HL-60 (cell line): ENCODE data around the gene GTF2H1.

ENCODE experiments used
- DNase-seq, 2 experiments: peaks; one replicate each; pipeline ENCODE4 v3.0.0-alpha.2; 2010 to 2020; ENCODE audit warnings: low read depth in 1 of 2, low spot score in 1 of 2
- H3K27ac ChIP-seq: fragments of 250-450 bp; sonication (Bioruptor Pico); replicated peaks from 2 replicates; pipeline ENCODE4 v1.5.1; 2020; ENCODE audit warnings: mild to moderate bottlenecking, moderate library complexity
- H3K27me3 ChIP-seq: fragments of 250-450 bp; sonication (Bioruptor Pico); 2 replicates; pipeline ENCODE4 v1.5.1; 2021; ENCODE audit warnings: mild to moderate bottlenecking, moderate library complexity; ENCODE audit not compliant: insufficient read depth, poor library complexity, severe bottlenecking
- H3K4me3 ChIP-seq: replicated peaks from 2 replicates; pipeline ENCODE4 v1.5.1; 2011; ENCODE audit warnings: mild to moderate bottlenecking, control low read depth, low read length; ENCODE audit not compliant: insufficient read depth
- GABPA ChIP-seq: IDR thresholded peaks from 2 replicates; pipeline ENCODE4 v1.6.1; 2012; ENCODE audit warnings: low read depth
- POLR2AphosphoS5 ChIP-seq: IDR thresholded peaks from 2 replicates; pipeline ENCODE4 v1.6.1; 2012; ENCODE audit warnings: low read depth
- SPI1 ChIP-seq: IDR thresholded peaks from 2 replicates; pipeline ENCODE4 v1.6.1; 2012; ENCODE audit warnings: low read depth, mild to moderate bottlenecking, borderline replicate concordance
- TF ChIP-seq, protein P1 (sequence below): IDR thresholded peaks from 2 replicates; pipeline ENCODE4 v1.6.1; 2012; ENCODE audit warnings: low read depth; ENCODE audit not compliant: insufficient replicate concordance
- TF ChIP-seq, protein P2 (sequence below): IDR thresholded peaks from one replicate; pipeline ENCODE4 v1.5.1; 2011; ENCODE audit warnings: low read length, control low read depth, inconsistent platforms; ENCODE audit not compliant: insufficient read depth

Gene GTF2H1

DNA sequence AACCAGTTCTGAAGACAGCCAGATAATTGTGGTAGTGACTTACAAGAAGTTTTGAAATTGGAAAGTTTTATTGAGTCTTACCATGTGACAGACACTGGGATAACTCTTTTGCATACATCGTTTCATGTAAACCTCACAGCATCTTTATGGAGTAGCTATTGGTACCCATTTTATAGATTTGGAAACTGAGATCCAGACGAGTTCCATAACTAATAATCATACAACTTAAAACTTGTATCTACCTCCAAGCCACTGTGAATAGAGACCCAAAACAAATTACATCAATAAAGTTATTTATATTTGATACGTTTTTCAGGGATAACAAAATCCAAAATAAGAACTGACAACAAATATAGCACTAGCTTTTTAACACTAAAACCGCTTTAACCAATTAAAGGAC, 36.3 kb downstream of the GTF2H1 start:
- Histone ChIP-seq H3K27me3 (no peaks in the 10 kb centered on the region), H3K27ac (no peak overlapping the region)
- TF ChIP-seq, protein P1, sequence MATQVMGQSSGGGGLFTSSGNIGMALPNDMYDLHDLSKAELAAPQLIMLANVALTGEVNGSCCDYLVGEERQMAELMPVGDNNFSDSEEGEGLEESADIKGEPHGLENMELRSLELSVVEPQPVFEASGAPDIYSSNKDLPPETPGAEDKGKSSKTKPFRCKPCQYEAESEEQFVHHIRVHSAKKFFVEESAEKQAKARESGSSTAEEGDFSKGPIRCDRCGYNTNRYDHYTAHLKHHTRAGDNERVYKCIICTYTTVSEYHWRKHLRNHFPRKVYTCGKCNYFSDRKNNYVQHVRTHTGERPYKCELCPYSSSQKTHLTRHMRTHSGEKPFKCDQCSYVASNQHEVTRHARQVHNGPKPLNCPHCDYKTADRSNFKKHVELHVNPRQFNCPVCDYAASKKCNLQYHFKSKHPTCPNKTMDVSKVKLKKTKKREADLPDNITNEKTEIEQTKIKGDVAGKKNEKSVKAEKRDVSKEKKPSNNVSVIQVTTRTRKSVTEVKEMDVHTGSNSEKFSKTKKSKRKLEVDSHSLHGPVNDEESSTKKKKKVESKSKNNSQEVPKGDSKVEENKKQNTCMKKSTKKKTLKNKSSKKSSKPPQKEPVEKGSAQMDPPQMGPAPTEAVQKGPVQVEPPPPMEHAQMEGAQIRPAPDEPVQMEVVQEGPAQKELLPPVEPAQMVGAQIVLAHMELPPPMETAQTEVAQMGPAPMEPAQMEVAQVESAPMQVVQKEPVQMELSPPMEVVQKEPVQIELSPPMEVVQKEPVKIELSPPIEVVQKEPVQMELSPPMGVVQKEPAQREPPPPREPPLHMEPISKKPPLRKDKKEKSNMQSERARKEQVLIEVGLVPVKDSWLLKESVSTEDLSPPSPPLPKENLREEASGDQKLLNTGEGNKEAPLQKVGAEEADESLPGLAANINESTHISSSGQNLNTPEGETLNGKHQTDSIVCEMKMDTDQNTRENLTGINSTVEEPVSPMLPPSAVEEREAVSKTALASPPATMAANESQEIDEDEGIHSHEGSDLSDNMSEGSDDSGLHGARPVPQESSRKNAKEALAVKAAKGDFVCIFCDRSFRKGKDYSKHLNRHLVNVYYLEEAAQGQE = no peak
- TF ChIP-seq, protein P2, sequence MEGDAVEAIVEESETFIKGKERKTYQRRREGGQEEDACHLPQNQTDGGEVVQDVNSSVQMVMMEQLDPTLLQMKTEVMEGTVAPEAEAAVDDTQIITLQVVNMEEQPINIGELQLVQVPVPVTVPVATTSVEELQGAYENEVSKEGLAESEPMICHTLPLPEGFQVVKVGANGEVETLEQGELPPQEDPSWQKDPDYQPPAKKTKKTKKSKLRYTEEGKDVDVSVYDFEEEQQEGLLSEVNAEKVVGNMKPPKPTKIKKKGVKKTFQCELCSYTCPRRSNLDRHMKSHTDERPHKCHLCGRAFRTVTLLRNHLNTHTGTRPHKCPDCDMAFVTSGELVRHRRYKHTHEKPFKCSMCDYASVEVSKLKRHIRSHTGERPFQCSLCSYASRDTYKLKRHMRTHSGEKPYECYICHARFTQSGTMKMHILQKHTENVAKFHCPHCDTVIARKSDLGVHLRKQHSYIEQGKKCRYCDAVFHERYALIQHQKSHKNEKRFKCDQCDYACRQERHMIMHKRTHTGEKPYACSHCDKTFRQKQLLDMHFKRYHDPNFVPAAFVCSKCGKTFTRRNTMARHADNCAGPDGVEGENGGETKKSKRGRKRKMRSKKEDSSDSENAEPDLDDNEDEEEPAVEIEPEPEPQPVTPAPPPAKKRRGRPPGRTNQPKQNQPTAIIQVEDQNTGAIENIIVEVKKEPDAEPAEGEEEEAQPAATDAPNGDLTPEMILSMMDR = no peak
- no peak for TF ChIP-seq POLR2AphosphoS5
- TF ChIP-seq SPI1 = no peak
- no peak for TF ChIP-seq GABPA

DNA sequence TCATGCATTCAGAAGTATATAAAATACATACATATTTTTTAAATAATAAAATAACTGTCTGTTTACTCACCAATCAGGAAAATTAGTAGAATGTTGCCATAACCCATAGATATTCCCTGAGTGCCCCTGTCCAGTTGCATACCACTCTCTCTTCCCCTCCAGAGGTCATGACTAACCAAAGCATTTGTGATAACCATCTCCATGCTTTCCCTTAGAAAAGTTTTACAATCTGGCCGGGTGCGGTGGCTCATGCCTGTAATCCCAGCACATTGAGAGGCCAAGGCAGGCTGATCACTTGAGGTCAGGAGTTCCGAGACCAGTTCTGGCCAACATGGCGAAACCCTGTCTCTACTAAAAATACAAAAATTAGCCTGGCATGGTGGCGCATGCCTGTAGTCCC, 38.8 kb downstream of the GTF2H1 start:
- no peak for DNase-seq
- no peak overlapping the region for H3K27ac ChIP-seq
- H3K4me3 ChIP-seq = no peak overlapping the region
- H3K27me3 ChIP-seq = no peaks in the 10 kb centered on the region
- TF ChIP-seq SPI1 (no peak), POLR2AphosphoS5 (no peak), GABPA (no peak)
- TF ChIP-seq, protein P2 = no peak
- TF ChIP-seq, protein P1 = no peak

More for the DNA sequence above, 36.3 kb downstream of the GTF2H1 start:
- no peak overlapping the region for H3K4me3 ChIP-seq
- no peak for DNase-seq

DNA sequence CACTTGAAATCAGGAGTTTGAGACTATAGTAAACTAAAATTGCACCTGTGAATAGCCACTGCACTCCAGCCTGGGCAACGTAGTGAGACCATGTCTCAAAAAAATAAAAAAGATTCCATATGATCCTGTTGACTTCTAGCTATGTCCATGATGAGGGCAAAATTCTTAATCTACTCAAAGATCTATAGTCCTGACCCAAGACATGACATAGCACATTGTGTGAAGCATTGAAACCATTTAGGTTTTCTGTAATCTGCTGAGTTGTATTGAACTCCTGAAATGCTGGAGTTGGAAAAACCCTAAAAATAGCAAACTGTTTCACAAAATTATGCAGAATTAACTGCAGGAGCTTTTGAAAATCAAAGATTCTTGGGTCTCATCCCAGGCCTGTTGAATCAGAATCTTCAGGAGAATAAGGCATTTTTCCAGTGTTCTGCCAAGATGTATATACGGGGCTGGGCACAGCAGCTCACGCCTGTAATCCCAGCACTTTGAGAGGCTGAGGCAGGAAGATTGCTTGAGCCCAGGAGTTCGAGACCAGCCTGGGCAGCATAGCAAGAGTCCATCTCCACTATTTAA, 42.2 kb downstream of the GTF2H1 start:
- Histone ChIP-seq H3K27me3 (no peaks in the 10 kb centered on the region), H3K4me3 (no peak overlapping the region), H3K27ac (no peak overlapping the region)
- DNase-seq = no peak
- TF ChIP-seq, protein P1 = no peak
- no peak for TF ChIP-seq GABPA
- no peak for TF ChIP-seq SPI1
- TF ChIP-seq POLR2AphosphoS5 = no peak
- TF ChIP-seq, protein P2 = no peak
